MV-4-11 (cell line): ENCODE data around the gene FOXD2.
"Not testable (repeated sequence)": the region's sequence is repeated elsewhere in the genome, so short reads cannot be mapped to it uniquely, and the experiment has no call there.

Source experiments
- DNase-seq: peaks from one replicate; lab custom pipeline; 2025; lab: John Stamatoyannopoulos, UW

Gene FOXD2

DNA sequence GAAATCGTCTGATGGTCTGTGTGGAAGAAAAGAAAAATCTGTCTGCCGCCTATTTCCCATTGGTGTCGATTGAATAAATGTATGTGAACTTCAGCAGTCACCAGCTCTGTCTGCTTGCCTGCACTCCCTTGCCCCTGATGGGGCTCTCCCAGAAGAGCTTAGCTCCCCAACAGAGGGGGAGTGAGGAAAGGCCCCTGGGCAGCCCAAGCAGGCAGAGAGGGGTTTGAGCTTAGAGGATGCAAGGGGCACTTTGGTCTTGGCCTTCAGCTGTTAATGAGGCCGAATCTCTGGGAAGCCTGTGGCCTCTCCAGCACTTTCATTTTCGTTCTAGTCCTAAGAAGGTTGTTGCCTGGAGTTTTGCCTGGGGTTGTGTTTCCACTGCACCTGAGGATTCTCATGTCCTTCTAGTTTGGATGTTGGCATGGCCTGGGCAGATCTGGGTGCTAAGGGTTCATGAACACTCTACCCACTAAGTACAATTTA, 2.8 kb downstream of the FOXD2 start:
- DNase-seq, result no peak

DNA sequence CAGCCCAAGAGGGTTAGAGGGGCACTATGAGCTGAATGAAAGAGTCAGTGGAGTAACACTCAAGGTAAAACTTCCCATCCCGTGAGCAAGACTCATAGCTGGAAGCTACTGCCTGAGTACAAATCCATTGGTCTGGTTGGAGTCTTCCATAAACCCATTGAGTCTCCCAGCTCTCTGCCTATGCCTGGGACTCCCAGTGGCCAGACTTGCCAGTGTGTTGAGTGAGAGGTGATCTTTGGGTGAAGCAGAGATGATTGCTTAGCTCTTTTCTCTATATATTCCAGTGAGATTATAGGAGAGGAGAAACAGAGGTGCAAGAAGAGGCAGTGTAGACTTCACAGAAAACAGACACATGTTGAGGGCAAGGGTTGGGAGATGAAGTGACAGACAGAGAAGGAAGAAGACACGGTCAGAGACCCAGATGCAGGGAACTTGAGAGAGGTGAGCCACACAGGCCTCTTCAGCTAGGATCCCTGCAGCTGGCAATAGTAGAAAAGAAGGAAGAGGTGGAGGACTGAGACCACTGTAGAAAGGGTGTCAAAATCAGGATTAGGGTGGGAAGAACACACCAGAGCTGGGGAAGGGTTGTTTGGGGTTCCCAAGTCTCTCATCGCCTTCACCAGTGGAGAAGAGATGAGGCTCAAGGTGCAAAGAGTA, 3.7 kb downstream of the FOXD2 start:
- no peak for DNase-seq

DNA sequence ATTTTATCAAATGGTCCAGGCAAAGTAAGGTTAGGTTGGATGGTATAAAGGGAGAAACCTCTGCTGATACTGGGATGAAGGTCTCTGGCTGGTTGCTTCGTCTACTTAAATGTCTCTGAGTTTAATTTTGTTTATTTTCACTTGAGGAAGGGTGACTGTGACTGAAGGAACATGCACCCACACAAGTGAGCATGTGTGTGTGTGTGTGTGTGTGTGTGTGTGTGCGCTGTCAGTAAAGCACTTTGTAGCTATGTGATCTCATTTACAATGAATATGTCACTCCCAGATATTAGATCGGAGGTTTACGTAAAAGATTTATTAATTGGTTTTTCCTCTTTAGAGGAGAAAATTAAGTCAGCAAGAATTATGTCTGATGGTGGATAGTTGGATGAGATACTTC, 4.4 kb downstream of the FOXD2 start:
- DNase-seq, result no peak

DNA sequence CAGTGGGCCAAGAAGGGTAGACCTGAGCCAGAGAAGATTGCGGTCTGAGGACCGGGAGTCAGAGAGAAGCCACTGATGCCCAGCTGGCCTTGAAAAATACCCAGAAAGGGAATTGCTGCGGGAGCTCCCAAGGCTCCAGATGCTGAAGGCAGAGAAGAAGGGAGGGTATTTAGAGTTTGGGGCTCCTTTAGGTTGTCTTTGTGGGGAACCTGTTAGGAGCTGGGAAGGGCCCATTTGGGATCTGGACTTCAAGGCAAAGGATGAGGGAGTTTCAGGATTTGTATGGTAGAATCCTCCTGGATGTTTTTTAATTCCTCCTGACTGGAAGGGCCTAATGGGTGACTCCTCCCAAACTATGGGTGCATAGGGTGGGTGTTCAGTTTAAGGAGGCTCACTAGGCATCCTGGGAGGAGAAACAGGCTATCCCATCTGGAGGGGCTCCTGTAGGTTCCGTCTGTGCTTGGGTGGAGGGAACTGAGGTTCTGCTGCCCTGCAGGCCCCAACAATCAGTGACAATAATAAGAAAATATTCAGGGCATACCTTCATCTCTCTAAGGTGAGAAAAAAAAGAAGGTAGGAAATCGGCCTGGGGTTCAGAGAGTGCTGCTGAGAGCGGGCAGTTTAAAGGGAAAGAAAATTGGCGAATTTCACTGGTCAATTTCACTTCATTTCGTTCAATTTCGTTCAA, 5.1 kb downstream of the FOXD2 start:
- no peak for DNase-seq

DNA sequence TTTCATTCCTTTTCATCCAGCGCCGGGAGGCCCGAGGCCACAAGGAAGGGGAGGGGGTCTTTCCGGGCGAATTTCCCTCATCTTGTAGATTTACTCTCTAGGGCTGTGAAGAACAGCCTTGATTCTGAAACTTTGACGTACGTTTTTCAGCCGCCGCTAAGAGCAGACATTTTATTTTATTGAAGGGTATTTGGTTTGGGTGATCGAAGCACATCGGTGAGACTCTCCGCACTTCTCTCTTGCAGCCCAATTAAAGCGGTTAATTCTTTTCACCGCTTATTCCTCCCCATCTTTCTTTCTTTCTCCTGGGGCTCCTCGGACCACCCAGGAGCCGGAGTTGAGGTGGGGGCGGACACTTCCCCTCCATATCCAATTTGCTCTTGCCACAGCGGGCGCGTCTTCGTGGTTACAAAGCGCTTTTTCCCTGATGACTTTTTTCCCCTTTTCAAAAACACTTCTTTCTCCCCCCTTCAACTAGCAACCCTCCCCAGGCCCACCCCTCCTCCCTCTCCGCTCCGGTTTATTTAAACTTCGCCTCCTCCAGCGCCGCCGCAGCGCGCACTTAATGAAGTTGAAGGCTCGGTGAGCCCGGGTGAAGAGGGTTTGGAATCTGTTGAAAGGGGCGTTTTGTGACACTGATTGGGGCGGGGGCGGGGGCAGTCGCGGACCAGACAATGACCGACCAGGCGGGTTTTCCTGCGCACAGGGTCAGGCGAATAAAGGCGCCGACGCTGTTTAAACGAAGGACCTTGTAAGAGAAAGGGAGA, 5.9 kb downstream of the FOXD2 start:
- no peak for DNase-seq

DNA sequence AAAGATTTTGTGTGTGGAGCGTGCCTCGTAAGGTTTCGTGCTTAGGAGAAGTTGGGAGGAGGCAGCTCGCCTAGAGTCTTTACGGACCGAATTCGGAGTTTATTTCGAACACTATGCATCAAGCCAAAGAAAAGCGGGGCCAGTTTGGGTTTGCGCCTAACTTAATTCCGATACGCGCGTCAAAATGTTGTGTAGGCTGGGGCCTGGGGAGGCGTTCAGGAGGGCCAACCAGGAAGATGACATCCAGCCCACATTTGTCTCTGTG, 6.4 kb downstream of the FOXD2 start:
- no peak for DNase-seq

DNA sequence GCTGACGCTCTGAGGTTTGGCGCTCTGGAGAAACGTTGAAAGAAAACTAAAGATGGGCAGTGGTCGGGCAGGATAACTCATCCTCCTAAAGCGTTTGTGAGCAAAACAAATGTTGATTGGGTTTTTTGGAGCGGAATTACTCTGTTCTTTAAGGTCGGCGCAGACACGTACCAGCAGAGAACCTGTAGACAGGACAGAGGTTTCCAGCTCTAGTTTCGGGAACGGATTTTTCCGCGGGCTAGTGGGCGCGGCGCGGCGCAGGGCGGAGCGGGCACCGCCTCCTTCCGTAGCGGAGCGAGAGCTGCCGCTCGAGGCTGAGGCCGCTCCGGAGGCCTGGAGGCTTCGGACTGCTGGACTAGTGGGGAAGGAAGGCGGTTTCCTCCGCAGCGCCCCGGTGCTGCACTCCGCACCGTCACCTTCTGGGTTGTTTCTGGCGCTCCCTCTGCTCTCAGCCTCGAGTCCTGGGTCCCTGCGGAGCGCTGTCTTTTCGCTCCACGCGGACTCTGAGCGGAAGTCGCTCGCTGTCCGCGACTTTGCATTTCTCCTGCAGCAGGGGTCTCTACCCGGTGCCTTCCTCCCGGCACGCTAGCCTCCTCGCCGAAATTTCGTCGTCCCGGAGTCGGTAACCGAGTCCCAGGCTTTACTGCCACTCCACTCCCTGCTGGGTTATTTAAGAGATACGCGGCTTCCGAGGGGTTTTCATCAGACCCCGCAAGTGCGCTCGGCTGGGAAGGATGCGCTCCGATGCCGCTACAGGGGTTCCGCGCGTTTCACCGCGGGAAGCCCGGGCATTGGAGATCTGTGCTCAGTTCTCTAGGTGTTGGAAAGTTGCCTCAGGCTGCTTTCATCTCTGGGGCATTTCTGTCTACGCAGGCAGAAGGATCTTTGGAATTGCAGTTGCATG, 7.0 kb downstream of the FOXD2 start:
- no peak for DNase-seq

DNA sequence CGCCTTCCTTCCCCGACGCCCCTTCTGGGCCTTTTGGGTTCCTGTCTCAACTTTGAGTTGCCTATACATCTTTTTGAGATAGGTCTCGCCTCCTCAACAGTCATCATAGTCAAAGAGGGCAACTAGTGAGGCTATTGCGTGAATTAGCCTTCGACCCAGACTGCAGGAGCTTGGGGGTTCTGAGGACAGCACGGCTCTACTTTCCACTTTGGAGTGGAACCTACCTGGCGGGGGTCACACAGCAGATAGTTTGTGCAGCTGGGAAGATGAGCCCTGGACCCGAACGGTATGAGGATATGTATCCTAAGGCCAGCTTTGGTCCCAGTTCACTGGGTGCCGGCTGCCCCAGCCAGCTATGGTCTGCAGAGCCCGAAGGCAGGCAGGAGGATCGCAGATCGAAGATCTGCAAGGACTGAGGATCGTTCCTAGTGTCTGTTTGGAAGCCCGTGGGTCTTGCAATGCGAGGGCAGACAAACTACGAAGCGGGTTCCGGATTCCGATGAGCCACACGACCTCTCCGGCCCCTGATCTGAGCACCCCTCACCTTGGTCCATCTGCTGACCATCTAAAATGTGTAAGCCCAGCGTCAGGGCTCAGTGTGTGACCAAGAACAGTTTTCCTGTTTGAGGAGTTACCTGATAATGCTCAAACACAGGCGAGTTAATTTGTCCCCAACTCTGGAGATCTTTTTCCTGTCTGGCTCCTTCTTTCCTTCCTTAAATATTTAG, 8.1 kb downstream of the FOXD2 start:
- DNase-seq, result no peak

DNA sequence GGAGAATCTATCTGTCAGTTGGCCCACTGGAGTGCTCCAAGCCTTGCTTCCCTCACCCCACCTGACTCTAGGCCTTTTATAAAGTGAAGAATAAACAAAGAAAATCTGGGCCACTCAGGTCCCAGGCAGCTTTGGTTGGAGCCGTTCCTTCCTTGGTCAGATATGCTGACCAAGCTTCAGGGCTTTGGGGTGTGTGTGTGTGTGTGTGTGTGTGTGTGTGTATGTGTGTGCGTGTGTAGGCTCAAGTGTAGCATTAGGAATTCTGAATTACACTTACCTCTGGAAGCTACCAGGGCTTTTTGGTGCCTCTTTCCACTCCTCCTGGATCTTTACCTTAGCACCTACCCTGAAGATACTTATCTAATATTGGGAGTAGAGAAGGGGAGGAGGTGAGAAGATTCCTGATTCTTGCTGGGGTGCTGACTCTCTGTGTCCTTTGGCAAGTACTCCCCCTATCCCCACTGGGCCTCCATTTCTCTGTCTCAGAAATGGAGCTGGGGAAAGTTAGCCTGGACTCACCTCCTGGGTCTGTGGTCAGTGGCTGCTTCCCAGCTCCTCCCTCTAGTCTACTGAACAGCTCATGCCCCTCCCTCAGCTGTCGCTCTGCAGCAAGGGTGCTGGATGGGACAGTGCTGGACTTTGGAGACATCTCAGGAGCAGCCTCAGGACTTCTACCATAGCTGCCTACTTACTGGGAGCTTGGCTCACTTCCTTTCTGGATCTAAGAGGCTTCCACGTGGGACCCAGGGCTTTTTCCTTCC, 10.8 kb downstream of the FOXD2 start:
- DNase-seq, result no peak

DNA sequence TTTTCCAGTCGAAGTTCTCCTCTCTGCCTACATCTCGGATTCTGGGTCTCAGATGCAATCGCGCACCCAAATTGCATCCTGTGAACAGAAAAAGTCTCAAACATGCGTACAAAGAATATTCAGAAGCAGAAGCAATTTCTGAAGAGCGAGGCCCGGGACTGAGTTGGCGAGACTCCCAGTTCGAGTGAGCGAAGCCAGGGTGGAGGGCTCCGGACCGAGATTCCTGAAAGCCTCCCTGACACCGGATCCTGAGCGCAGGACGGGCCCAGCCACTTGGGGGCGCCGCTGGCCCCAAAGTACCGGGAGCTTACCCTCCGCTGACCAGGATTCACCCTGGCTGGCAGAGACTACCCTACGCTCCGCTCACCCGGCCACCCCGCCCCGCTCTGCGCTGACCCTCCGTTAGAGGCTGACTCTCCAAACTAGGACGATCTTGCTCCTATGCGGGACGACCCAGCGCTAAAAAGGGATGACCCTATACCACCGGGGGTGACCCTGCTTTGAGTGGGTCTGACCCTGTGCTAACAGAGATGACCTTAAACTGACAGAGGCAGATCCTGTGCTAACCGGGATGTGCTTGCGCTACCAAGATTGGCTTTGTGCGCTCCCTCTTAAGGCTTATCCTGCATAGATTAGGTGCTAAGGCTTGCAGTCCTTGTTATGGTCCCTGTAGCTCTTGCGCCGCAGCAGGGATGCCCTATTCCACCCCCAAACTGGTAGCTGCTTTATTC, 12.1 kb downstream of the FOXD2 start:
- no peak for DNase-seq

DNA sequence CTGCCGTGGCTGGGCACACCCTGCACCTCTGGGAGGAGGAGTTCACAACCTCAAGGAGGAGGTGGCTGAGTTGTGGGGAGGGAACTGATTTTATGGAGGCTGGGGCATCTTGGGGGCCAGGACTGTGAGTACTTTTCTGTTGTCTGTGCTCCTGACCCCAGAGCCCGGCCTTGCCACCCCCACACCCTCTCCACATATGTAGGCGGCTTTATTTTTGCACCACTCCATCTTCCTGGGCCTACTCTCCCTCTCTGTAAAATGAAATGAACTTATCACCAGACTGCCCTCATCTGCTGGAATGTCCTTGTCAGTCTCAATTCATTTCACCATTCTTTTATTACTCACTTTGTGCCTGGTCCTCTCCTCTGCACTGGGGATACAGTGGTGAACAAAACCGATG, 12.8 kb downstream of the FOXD2 start:
- DNase-seq, result no peak

DNA sequence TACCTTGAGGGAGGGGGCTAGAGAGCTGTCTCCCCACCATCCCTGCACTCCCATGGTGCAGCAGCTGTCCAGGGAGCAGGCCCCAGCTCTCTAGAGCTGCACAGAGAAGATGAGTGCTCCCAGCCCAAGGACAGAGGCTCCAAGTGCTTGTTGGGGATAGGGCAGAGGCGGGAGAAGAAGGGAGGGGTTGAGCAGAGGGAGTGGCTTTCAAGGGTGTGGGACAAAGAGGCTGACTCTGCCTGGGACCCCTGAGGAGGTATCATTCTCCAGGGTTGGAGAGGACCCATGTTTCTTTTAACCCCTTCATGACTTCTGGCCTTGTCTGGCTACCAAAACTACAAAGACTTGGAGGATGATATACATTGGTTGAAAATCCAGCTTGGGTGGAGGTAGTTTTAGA, 14.6 kb downstream of the FOXD2 start:
- DNase-seq, result no peak

DNA sequence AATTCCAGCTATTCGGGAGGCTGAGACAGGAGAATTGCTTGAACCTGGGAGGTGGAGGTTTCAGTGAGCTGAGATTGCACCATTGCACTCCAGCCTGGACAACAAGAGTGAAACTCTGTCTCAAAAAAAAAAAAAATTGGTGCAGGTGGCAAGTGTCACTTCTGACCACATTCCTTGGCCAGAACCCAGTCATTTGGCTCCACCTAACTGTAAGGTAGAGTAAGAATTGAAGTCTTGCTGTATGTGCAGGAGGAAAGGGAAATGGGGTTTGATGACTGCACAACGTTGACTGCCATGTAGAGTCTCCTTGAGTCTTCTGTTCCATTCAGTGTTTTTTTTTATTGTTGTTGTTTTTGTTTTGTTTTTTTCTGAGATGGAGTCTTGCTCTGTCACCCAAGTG, 16.1 kb downstream of the FOXD2 start:
- DNase-seq, result not testable (repeated sequence)

DNA sequence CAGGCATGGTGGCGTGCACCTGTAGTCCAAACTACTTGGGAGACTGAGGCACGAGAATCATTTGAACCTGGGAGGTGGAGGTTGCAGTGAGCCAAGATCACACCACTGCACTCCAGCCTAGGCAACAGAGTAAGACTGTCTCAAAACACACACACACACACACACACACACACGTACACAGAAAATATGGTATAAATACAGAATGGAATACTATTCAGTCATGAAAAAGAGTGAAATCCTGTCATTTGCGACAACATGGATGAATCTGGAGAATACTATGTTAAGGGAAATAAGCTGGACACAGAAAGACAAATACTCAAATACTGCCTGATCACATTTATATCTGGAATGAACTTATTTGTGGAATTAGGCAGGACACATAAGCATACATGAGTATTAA, 18.4 kb downstream of the FOXD2 start:
- no peak for DNase-seq

DNA sequence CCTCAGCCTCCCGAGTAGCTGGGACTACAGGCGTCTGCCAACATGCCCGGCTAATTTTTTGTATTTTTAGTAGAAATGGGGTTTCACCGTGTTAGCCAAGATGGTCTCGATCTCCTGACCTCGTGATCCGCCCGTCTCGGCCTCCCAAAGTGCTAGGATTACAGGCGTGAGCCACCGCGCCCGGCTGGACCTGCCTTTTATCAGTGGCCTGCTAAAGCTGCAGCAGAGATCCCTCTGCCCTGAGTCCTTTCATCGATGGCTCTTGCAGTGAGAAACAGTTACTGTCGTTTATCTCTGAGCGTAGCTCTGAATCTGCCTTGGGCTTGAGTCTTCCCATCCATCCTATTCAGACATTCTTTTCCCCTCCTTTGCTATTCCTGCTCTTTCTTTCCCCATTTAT, 19.7 kb downstream of the FOXD2 start:
- not testable (repeated sequence) for DNase-seq

DNA sequence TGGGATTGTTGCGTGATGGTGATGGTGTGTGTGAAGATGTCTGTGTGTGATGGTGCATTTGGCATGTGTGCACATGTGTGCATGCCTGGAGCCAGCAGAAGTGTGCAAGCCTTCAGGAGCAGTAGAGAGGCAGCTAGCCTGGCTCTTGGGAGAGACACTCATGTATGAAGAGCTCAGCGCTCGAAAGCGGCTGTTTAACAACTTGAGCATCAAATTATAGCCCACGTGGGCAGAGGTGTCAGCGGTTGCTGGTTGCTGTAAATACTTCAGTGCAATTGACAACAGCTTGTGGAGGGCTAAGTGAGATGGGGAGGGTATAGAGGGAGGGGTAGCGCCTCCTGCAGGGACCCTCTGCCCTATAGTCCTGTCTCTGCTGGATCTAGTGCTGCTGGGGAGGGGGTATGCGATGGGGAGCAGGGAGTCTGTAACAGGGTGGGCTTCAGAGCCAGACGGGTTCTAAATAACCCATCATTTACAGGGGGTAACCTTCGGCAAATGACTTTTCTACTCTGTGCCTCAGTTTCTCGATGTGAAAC, 21.5 kb downstream of the FOXD2 start:
- DNase-seq, result no peak

DNA sequence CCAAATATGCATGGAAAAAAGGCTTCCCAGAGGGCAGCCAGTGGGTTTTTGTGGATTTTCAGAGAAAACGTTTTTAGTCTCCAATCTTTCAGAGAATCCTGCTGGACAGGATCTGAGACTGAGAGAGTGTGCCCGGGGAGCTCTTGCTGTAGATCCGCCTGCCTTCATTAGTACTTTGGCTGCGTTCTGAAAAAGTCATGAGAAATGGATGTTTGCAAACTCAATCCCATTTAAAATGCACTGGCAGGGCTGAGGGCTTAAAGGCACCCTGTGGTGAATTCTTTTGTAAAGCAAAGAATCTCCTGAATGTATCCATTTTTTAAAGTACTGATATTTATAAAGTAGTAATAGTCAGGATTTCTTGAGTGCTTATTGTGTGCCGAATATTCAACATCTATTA, 22.2 kb downstream of the FOXD2 start:
- no peak for DNase-seq

DNA sequence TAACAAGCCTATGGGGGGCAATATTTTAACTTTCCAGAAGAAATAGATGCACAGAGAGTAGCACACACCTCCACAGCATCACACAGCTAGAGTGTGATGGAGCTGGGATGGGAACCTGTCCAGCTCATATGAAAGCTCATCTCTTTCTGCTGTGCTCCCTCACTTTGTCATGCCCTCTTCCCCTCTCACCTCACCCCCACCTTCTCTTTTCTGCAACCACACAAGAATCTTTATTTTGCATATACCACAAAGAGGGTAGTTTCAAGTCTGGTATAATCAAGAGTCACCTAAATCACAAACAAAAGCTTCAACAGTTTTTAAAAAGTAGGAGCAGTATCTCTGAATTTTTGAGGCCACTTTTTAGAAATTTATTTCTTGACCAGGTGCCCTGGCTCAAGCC, 22.6 kb downstream of the FOXD2 start:
- DNase-seq, result no peak

DNA sequence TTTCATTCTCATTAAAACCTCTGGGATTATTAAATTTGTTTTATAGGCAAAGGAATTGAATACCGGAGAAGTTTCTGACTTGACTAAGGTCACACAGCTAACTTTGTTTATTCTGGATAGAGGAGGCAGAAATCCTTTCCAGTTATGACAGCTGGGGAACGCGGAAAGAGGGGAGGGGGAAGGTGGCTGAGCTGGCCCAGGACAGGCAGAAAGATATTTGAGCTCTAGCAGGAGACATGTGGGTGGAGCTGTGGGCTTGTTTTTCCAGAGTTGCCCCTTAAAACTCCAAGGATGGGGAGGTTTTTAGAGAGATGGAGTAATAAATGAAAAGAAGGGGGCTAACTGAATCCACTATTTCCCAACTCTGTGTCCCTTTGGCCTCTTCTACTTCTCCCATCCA, 27.8 kb downstream of the FOXD2 start:
- DNase-seq, result no peak
